G401.6 (cell line): ENCODE measurements around the gene IMPA2.
"Not testable (repeated sequence)": the region's sequence is repeated elsewhere in the genome, so short reads cannot be mapped to it uniquely, and the experiment has no call there.

Source experiments
- FAIRE-seq: peaks from 2 replicates; lab custom pipeline; 2012; peaks lifted over from hg19 to GRCh38; lab: Jason Lieb, UNC

Gene IMPA2

DNA sequence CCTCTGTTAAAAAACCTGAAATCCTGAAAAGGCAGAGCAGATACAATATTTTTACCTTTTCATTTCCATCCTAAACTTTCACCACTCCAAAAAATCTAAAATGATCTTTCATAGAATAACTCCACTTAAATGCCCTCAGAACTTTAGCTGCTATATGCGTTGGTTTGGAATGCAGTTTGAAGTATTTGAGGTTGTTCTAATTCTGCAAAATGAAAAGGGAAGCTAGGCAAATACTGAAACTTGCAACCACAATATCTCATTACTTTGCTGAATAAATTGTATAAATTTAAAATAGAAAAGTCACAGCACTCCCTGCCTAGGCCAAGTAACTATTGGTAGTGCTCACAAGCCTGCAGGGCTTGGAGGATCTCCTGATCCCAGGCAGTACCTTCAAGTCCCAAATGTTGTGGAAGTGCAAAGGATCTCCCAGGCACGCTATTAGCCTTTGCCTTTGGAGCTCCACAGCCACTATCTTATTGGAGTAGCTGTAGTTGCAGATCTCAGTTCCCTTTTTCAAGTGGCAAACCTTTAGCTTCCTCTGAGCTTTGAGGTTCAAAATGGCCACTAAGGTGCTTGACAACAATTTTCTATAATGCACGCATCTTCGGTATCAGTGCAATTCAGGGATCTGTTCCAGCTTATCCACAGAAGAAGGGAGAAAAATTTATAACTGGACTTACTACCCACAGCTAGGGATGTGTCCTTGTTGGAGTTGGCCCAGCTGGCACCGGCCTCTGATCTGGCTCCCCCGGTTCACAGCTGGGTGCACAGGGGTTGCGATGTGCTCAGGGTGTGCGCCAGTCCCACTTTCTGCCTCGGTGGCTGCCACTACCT lies 68.9 kb downstream of the IMPA2 start:
- FAIRE-seq, result no peak

GRCh38 chr18:12052866-12053265 lies 71.6 kb downstream of the IMPA2 start:
- no peak for FAIRE-seq

DNA sequence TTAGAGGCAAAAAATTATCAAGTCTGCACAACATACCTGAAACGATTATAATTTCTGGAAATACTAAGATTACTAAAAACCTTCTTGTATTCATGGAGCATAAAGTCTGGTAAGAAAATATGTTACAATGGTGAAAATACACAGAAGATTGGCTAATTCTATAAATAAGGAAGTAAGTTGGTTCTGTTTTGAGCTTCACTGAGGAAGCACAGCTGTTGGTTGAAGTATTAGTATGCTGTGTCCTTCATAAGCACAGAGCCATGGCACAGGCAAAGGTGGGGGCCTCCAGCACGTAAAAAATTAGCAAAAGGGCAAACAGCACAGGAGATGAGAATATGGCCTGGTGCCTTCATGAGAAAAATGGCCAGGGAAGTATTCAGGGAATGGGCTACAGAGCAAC lies 72.0 kb downstream of the IMPA2 start:
- FAIRE-seq, result no peak

DNA sequence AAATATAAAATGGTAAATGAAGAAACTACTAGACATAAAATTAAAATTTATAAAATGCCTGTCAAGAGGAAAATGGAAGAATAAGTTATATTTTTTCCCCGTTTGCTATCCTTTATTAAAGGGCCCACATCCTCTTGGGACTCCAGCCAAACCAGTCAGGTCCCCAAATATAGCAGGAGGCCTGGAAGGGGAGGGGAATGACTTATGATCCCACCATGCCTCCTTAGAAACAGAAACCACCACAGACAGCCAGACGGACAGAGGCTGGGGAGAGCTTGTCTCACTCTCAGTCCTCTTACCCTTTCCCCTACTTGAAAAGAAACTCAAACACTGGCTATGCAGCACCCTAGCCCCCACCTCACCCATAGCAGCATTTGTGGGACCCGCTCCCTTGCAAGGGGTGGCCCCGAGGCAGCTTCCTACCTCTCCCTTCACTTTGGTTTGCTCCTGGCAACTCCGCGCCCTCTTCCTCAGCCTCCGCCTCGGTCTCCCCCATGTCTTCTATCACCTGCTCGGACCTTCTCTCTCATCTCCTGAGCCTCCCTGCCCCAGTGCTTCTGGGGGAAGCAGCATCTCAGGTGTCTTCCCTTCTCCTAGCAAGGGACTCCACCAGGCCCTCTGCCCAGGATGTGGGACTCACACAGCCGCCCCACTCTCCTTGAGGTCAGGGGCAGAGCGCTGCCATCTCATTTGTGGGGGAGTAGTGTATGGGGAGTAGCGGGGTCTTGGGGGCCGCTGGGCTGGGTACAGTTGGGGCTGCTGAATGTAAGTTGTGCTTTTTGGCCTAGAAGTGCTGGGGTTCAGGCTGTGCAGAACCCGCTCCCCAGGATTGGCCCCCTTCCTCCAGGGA lies 75.0 kb downstream of the IMPA2 start:
- no peak for FAIRE-seq

GRCh38 chr18:12056884-12057402 lies 75.6 kb downstream of the IMPA2 start:
- FAIRE-seq, result no peak

- FAIRE-seq, result no peak
Observed at GRCh38 chr18:12057419-12058039, 76.2 kb downstream of the IMPA2 start.

- no peak for FAIRE-seq
Observed at GRCh38 chr18:12059334-12060181, 78.3 kb downstream of the IMPA2 start.

DNA sequence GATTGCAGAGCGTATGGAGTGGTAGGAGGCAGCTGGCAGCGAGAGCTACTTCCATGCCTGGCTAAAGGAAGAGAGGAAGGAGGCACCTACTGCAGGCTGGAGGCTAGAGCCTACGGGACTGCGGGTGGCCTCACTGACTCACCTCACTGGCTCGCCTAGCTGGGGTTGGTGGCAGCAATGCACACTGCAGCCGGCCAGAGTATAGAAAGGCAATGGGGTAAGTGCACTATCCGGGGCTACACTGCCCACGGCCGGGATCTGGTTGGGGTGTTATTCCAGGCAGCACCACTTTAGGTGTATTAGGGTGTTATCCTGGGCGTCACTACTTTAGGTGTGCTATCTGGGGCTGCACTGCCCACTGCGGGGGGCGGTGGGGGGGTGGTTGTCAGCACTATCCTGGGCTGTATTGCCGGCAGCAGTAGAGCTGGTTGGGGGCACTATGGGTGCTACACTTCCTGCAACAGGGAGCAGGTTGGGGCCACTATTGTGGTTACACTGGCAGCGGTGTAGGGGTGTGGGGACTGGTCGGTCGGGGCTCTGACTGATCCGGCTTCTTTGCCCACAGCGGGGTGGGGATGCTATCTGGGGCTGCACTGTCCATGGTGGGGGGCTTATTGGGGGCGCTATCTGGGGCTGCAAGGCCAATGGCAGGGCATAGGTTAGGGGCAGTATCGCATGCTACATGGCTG lies 79.0 kb downstream of the IMPA2 start:
- FAIRE-seq, result no peak

DNA sequence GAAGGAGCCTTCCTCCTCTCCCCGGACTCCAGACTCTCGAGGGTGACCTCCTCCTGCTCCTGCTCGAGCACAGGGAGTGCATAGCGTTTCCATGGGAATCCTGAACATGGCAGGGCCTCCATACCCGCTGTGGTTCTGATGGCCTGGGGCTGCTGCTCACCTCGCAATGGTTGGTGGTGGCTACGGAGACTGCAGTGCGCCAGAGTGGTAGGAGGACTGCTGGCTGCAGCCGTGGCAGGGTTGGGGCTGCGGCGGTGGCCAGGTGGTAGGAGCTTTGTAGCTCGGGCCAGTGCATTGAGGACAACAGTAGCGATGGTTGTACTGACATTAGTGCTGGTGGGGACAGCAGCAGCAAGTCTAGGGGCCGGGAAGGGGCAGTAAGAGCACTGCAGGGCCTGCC lies 80.4 kb downstream of the IMPA2 start:
- FAIRE-seq, result no peak

- FAIRE-seq, result no peak
Observed at GRCh38 chr18:12062974-12063373, 81.7 kb downstream of the IMPA2 start.

DNA sequence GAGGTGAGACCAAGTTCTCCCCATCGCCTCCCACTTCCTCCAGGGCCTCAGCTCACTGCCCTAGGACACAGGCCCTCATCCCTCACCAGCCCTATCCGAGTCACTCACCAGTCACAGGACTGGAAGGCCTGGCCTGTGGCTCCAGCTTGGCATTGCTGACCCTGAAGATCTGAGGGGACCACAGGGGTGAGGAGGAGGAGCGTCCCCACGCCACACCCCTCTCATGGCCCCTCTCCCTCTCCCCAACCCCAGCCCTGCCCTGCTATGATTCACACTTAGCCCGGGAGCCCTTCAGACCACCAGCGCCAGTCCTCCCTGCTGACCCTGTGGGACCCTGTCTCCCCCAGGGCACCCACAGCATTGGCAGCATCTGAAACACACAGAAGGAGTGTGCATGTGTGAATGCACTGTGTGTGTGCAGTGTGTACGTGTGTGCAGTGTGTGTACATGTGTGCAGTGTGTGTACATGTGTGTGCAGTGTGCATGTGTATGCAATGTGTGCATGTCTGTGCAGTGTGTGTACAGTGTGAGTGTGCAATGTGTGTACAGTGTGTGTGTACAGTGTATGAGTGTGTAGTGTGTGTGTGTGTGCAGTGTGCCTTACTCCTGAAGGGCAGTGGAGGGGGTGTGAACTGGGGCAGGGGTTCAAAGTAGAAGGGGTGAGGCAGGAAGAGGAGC lies 82.9 kb downstream of the IMPA2 start:
- no peak for FAIRE-seq

DNA sequence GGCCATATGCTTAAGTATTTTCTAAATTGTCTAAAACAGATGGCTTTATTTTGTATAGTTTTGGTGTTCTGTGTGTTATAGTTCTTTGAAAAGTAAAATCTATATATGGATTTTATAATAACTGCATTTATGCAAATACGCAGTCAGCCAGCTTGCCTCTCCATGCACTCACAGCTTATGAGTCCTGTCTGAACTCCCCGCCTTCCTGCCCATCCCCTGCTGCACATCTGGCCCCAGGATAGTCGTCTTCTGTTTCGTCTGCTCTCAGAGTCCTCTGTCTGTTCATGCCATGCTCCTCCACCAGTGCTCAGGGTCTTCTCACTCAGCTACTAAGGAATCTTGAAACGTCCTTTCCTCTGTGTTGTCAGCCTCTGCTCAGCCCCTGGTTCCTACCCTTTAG lies 84.1 kb downstream of the IMPA2 start:
- FAIRE-seq, result no peak

DNA sequence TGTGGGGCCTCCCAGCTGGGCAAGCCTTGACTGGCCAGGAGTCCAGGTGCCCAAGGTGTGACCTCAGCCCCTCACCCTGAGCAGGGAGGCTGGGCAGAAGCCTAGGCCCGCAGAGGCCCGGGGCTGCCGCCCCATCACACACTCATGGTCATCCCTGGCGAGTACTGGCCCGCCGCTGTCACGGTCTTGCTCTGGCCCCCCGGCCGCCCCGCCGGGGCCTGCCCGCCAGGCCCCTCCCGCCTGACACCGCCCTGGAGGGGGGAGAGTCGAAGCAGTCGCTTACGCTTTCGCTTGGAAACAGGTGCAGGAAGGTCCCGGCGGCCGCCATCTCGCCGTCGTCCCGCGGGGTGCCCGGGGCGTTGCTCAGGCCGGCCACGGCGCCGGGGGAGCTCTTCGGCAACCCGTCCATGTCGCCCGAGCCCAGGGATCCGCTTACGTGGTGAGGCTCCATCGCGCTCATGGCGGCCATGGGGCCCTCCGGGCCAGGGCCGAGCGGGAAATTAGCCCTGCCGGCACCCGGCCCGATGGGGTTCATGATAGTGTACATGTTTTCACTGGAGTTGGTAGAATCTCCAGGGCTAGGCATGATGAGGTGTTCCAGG lies 85.7 kb downstream of the IMPA2 start:
- no peak for FAIRE-seq

- FAIRE-seq, result no peak
Observed at GRCh38 chr18:12067671-12068070, 86.4 kb downstream of the IMPA2 start.

DNA sequence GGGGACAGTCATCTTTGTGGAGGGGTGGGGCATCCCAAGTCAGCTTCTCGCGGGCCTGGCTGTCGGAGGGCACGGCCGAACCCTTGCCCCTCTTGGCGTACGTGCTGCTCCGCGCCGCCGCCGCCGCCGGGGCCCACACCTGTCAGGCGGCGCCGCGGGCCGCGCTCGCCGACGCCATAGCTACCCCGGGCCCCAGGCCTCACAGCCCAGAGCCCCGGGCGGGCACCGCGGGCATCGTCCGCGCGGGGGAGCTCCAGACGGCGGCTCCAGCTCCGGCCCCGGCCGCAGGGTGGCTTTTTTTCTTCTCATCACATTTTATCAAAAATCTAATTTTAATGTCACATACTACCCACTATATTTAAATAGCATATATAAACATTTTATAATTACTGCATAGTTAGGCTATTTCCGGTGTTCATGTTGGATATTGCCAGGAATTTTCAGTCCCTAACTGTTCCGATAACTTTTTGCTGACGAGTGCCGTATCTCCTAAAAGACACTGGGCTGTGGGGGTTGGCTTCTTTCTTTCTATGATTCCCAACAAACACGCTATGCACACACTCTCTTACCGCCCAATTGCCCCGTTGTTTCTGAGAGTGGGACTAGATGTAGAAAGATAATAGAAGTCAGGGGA lies 87.1 kb downstream of the IMPA2 start:
- not testable (repeated sequence) for FAIRE-seq

DNA sequence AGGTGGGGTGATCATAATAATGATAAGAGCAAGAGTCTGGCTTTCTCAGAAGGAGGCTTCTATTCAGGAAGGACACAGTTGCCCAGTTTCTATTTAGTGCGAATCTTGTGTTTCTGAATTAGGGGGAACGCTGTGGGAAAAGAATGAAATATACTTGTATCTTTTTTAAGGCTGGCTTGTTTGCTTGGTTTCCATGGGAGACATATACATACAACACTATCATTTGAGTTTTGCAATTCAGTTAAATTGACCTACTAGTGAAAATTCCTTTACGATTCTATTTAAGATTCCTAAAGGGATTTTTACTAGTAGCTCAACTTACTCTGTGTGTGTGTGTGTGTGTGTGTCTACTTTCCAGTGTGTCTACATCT lies 87.6 kb downstream of the IMPA2 start:
- FAIRE-seq, result no peak

DNA sequence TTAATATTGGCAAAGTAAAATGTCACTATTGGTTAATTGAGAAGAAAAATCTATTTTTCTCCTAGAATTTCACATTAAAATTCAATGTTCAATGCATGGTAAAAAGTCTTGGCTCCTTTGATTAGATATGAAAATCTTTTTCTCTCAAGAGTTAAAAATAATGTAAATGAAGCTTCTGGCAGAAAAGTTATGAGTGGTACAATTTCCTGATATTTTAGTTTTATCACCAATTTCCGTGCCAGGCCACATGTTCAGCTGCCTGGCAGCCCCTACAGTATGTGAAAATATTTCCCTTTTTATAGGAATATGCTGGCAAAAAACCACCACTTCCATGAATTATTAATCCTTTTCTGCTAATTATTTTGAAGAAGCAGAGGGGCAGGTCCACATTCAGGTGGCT lies 89.8 kb downstream of the IMPA2 start:
- FAIRE-seq, result not testable (repeated sequence)

- no peak for FAIRE-seq
Observed at GRCh38 chr18:12072996-12073395, 91.7 kb downstream of the IMPA2 start.

DNA sequence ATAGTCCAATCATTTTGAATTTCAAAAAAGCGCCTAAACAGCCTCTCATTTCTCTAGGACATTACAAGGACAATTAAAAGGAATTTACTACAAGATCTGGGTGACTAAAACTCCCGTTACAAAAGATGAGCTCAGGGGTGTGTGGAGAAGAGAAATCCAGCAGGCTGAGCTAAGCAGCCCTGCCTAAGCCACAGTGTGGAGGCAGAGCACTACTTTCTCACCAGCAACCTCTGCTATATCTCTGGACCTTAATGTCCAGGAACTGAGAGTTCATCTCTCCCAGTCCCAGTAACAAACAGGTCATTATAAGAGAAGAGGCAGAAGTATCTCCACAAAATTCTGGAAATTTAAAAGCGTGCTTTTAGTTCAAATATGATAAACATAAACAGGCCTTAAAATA lies 93.4 kb downstream of the IMPA2 start:
- FAIRE-seq, result no peak
